Epithelial cell of proximal tubule (primary cell): ENCODE measurements around the gene FAM111B. TPM values are rescaled to one million over a fixed set of nuclear protein-coding genes. Genes with fewer than 3 reads are reported as not detected.
"Not testable (repeated sequence)": the region's sequence is repeated elsewhere in the genome, so short reads cannot be mapped to it uniquely, and the experiment has no call there.

Experiments used
- DNase-seq: peaks from one replicate; pipeline ENCODE4 v3.0.0-alpha.2; 2011; ENCODE audit warnings: low read depth
- H3K4me3 ChIP-seq: 2 replicates; pipeline ENCODE4 v1.5.1; 2011; ENCODE audit warnings: low read depth, mild to moderate bottlenecking, low read length
- CTCF ChIP-seq: conservative IDR thresholded peaks from 2 replicates; pipeline ENCODE4 v1.5.1; 2012; ENCODE audit warnings: low read depth, mild to moderate bottlenecking, low read length
- total RNA-seq: library from RNA; depleted of rRNA; stranded (reverse); fragments of >200 nt; gene quantifications from 2 replicates; pipeline ENCODE4 v1.2.3, GENCODE V29; 2015

The FAM111B gene
- total RNA-seq = 16.5 and 17.4 TPM in 2 replicates

GRCh38 chr11:59106363-59107336, at the start of gene FAM111B:
TSS of gene FAM111B (plus strand) at chr11:59107237. CDS start at chr11:59109626, 2,389 bp downstream.
- DNase-seq = peak; percentile 61
- peak within 1 kb of the TSS; percentile 63 for H3K4me3 ChIP-seq
- no peak for TF ChIP-seq CTCF

GRCh38 chr11:59058120-59059033, 48.7 kb upstream of the FAM111B start:
- peak overlapping the region; percentile 58 for H3K4me3 ChIP-seq
- TF ChIP-seq CTCF = peak; percentile 97
- DNase-seq = peak; percentile 72

GRCh38 chr11:59060096-59060495, 46.9 kb upstream of the FAM111B start:
- not testable (repeated sequence) for DNase-seq, H3K4me3 ChIP-seq

- no peak for TF ChIP-seq CTCF
- peak; percentile 16 for DNase-seq
- peak overlapping the region; percentile 14 for H3K4me3 ChIP-seq
These were observed 44.2 kb upstream of the FAM111B start for GRCh38 chr11:59062602-59063529.

- DNase-seq, H3K4me3 ChIP-seq: not testable (repeated sequence)
These were observed 42.9 kb upstream of the FAM111B start for GRCh38 chr11:59063996-59064727.

- TF ChIP-seq CTCF = no peak
- H3K4me3 ChIP-seq = no peak overlapping the region
- no peak for DNase-seq
These were observed 38.0 kb upstream of the FAM111B start for GRCh38 chr11:59069087-59069486.
